ENCODE measurements around the gene NDUFS7. TPM values are rescaled to one million over a fixed set of nuclear protein-coding genes. Genes with fewer than 3 reads are reported as not detected.
"Not testable (repeated sequence)": the region's sequence is repeated elsewhere in the genome, so short reads cannot be mapped to it uniquely, and the experiment has no call there.

Gene NDUFS7
- total RNA-seq, 1 donor: 46.0 TPM

DNA sequence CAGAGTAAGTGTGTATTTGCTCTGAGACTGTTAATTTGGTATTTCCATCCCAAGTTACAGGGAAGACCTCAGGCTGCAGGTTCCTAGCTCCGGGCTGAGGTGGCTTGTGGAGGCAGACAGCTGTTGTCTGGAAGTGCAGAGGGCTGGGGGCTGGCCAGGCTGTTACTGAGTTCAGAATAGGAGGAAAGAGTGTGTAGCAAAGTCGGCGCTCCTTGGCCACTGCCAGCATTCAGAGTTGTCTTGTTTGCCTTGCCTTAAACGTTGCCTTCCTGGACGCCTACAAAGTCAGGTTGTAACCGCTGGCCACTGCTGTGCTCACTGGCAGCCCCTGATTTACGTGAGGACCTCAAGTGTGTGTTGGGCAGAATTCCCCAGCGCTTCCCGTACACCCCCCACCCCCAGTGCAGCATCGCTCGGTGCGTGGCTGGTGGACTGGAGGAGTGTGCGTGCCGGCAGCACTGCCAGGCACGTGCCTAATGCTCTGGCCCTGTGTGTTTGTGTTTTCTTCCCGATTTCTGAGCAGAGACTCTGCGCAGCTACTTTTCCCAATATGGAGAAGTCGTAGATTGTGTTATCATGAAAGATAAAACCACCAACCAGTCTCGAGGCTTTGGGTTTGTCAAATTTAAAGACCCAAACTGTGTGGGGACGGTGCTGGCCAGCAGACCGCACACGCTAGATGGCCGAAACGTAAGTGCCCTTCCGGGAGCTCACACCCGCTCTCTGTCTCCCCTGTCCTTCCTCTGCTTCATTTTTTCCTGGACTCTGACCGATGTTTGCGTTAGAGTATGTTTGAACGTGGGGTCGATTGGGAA is 34.2 kb downstream of the NDUFS7 start:
- TF ChIP-seq, protein P1, sequence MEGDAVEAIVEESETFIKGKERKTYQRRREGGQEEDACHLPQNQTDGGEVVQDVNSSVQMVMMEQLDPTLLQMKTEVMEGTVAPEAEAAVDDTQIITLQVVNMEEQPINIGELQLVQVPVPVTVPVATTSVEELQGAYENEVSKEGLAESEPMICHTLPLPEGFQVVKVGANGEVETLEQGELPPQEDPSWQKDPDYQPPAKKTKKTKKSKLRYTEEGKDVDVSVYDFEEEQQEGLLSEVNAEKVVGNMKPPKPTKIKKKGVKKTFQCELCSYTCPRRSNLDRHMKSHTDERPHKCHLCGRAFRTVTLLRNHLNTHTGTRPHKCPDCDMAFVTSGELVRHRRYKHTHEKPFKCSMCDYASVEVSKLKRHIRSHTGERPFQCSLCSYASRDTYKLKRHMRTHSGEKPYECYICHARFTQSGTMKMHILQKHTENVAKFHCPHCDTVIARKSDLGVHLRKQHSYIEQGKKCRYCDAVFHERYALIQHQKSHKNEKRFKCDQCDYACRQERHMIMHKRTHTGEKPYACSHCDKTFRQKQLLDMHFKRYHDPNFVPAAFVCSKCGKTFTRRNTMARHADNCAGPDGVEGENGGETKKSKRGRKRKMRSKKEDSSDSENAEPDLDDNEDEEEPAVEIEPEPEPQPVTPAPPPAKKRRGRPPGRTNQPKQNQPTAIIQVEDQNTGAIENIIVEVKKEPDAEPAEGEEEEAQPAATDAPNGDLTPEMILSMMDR (IDR thresholded peaks at IDR 0.05; ENCODE audit: extremely low read depth, low read depth, low read length): no peak
- peak overlapping the region; percentile 94 for H3K27ac ChIP-seq (ENCODE audit: low read depth, low read length)
- peaks cover 96% of the 10 kb centered on the region for H3K79me2 ChIP-seq (ENCODE audit: insufficient read depth, low read length)
- peaks cover 56% of the 10 kb centered on the region for H4K20me1 ChIP-seq (ENCODE audit: insufficient read depth, low read length)
- H3K4me3 ChIP-seq (ENCODE audit: insufficient read depth, low read length): no peak overlapping the region
- H2AFZ ChIP-seq (ENCODE audit: low read length): no peak overlapping the region
- H3K27me3 ChIP-seq (ENCODE audit: insufficient read depth, low read length): no peaks in the 10 kb centered on the region
- peaks cover 29% of the 10 kb centered on the region for H3K4me1 ChIP-seq (ENCODE audit: insufficient read depth, low read length)
- peak overlapping the region; percentile 26 for H3K4me2 ChIP-seq (ENCODE audit: insufficient read depth, low read length)
- H3K9me3 ChIP-seq (ENCODE audit: low read depth, low read length): no peaks in the 10 kb centered on the region
- no peak for DNase-seq (ENCODE audit: insufficient read length, low spot score, missing footprints)
- peaks cover 52% of the 10 kb centered on the region for H3K36me3 ChIP-seq (ENCODE audit: insufficient read depth, low read length)

DNA sequence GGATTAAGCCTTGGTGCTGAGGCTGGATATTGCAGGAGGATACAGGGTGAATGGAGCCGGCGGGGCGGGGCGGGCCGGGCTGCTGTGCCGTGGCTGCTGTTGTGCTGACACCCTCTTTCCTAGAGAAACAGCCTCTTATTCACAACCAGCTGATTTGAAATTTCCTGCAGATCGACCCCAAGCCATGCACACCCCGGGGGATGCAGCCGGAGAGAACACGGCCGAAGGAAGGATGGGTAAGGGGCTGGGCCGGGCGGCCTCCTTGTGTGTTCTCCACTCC is 34.7 kb downstream of the NDUFS7 start:
- Histone ChIP-seq H2AFZ (ENCODE audit: low read length) (no peak overlapping the region), H3K4me3 (ENCODE audit: insufficient read depth, low read length) (no peak overlapping the region), H3K4me1 (ENCODE audit: insufficient read depth, low read length) (peaks cover 29% of the 10 kb centered on the region), H3K27ac (ENCODE audit: low read depth, low read length) (peak overlapping the region; percentile 94), H3K27me3 (ENCODE audit: insufficient read depth, low read length) (no peaks in the 10 kb centered on the region), H4K20me1 (ENCODE audit: insufficient read depth, low read length) (peaks cover 53% of the 10 kb centered on the region), H3K36me3 (ENCODE audit: insufficient read depth, low read length) (peaks cover 53% of the 10 kb centered on the region), H3K9me3 (ENCODE audit: low read depth, low read length) (no peaks in the 10 kb centered on the region), H3K79me2 (ENCODE audit: insufficient read depth, low read length) (peaks cover 96% of the 10 kb centered on the region), H3K4me2 (ENCODE audit: insufficient read depth, low read length) (no peak overlapping the region)
- TF ChIP-seq, protein P1 (IDR thresholded peaks at IDR 0.05; ENCODE audit: extremely low read depth, low read depth, low read length): no peak
- no peak for DNase-seq (ENCODE audit: insufficient read length, low spot score, missing footprints)

DNA sequence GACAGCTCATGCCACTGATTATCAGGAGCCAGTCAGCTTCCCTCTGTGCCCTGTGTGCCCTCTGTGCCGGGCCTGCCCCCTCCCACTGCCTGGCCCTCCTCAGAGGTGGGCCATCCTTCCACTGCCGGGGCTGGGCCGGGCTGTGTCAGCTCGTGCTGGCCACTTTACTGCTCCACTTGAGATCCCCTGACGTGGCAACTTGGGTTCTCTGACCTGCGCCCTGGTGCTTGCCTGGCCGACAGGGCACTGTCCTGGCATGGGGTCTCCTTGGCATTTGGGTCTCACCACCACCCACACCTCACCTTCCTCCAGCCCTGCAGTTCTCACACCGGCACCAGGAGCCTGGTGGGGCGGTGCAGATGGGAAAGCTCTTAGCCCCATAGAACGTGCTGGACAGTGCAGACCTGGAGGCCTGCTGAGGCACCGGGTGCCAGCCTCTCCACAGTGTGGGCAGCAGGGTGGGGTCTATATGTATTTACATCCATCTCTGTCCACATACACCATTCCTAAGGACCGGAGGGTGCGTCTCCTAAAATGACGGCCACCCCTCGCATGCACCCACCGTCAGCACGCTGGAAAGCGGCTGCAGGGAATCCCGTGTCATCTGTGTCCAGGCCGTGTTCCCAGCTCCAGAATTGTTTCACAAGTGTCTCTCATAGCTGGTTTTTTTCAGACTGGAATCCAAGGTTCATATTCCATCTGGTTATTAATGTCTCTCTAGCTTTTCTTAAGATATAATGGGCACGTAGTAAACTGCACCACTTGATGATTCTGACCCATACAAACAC is 35.4 kb downstream of the NDUFS7 start:
- Histone ChIP-seq H3K9me3 (ENCODE audit: low read depth, low read length) (no peaks in the 10 kb centered on the region), H3K27me3 (ENCODE audit: insufficient read depth, low read length) (no peaks in the 10 kb centered on the region), H3K4me1 (ENCODE audit: insufficient read depth, low read length) (peaks cover 29% of the 10 kb centered on the region), H2AFZ (ENCODE audit: low read length) (no peak overlapping the region), H3K79me2 (ENCODE audit: insufficient read depth, low read length) (peaks cover 95% of the 10 kb centered on the region), H3K4me3 (ENCODE audit: insufficient read depth, low read length) (no peak overlapping the region), H3K36me3 (ENCODE audit: insufficient read depth, low read length) (peaks cover 56% of the 10 kb centered on the region), H3K27ac (ENCODE audit: low read depth, low read length) (no peak overlapping the region), H4K20me1 (ENCODE audit: insufficient read depth, low read length) (peaks cover 56% of the 10 kb centered on the region), H3K4me2 (ENCODE audit: insufficient read depth, low read length) (no peak overlapping the region)
- DNase-seq (ENCODE audit: insufficient read length, low spot score, missing footprints): no peak
- TF ChIP-seq, protein P1 (IDR thresholded peaks at IDR 0.05; ENCODE audit: extremely low read depth, low read depth, low read length): no peak

DNA sequence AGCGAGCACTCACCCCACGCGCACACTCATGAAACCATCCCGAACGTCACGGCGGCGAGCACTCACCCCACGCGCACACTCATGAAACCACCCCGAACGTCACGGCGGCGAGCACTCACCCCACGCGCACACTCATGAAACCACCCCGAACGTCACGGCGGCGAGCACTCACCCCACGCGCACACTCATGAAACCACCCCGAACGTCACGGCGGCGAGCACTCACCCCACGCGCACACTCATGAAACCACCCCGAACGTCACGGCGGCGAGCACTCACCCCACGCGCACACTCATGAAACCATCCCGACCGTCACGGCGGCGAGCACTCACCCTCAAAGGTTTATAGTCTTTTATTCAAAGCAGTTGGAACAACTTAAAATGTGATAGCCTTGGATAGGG is 36.4 kb downstream of the NDUFS7 start:
- DNase-seq (ENCODE audit: insufficient read length, low spot score, missing footprints); H3K4me3 ChIP-seq (ENCODE audit: insufficient read depth, low read length); H3K27me3 ChIP-seq (ENCODE audit: insufficient read depth, low read length); H3K27ac ChIP-seq (ENCODE audit: low read depth, low read length); H2AFZ ChIP-seq (ENCODE audit: low read length); H3K4me2 ChIP-seq (ENCODE audit: insufficient read depth, low read length); H3K9me3 ChIP-seq (ENCODE audit: low read depth, low read length): not testable (repeated sequence)
- Histone ChIP-seq H4K20me1 (ENCODE audit: insufficient read depth, low read length) (peaks cover 58% of the 10 kb centered on the region), H3K36me3 (ENCODE audit: insufficient read depth, low read length) (peaks cover 64% of the 10 kb centered on the region), H3K4me1 (ENCODE audit: insufficient read depth, low read length) (peaks cover 24% of the 10 kb centered on the region), H3K79me2 (ENCODE audit: insufficient read depth, low read length) (peaks cover 97% of the 10 kb centered on the region)

Data from osteoblast (primary cell).